ENCODE data around the gene GSE1.

GSE1 gene

GRCh38 chr16:85625053-85625452 lies 11.9 kb downstream of the GSE1 start:
- TF ChIP-seq, protein P1, sequence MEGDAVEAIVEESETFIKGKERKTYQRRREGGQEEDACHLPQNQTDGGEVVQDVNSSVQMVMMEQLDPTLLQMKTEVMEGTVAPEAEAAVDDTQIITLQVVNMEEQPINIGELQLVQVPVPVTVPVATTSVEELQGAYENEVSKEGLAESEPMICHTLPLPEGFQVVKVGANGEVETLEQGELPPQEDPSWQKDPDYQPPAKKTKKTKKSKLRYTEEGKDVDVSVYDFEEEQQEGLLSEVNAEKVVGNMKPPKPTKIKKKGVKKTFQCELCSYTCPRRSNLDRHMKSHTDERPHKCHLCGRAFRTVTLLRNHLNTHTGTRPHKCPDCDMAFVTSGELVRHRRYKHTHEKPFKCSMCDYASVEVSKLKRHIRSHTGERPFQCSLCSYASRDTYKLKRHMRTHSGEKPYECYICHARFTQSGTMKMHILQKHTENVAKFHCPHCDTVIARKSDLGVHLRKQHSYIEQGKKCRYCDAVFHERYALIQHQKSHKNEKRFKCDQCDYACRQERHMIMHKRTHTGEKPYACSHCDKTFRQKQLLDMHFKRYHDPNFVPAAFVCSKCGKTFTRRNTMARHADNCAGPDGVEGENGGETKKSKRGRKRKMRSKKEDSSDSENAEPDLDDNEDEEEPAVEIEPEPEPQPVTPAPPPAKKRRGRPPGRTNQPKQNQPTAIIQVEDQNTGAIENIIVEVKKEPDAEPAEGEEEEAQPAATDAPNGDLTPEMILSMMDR (IDR thresholded peaks at IDR 0.05; ENCODE audit: poor library complexity, severe bottlenecking) = no peak
- peaks cover 7% of the 10 kb centered on the region; the same call in 1 of the 2 replicates for H3K36me3 ChIP-seq (ENCODE audit: low read depth)
- peaks cover 8% of the 10 kb centered on the region for H3K9me3 ChIP-seq (ENCODE audit: severe bottlenecking)
- ATAC-seq (ENCODE audit: low read depth) = no peak
- H3K4me3 ChIP-seq (ENCODE audit: severe bottlenecking) = no peak overlapping the region
- H3K27ac ChIP-seq (ENCODE audit: poor library complexity, severe bottlenecking) = no peak overlapping the region
- no peaks in the 10 kb centered on the region for H3K4me1 ChIP-seq (ENCODE audit: insufficient read depth, poor library complexity, severe bottlenecking)
- no peaks in the 10 kb centered on the region for H3K27me3 ChIP-seq (ENCODE audit: insufficient read depth, poor library complexity, severe bottlenecking)
- DNase-seq (ENCODE audit: low spot score) = no peak

- H3K9me3 ChIP-seq (ENCODE audit: severe bottlenecking) = peaks cover 8% of the 10 kb centered on the region
- no peak overlapping the region for H3K4me3 ChIP-seq (ENCODE audit: severe bottlenecking)
- TF ChIP-seq, protein P1 (IDR thresholded peaks at IDR 0.05; ENCODE audit: poor library complexity, severe bottlenecking) = no peak
- peaks cover 7% of the 10 kb centered on the region; the same call in 1 of the 2 replicates for H3K36me3 ChIP-seq (ENCODE audit: low read depth)
- no peaks in the 10 kb centered on the region for H3K27me3 ChIP-seq (ENCODE audit: insufficient read depth, poor library complexity, severe bottlenecking)
- no peak overlapping the region for H3K27ac ChIP-seq (ENCODE audit: poor library complexity, severe bottlenecking)
- DNase-seq (ENCODE audit: low spot score) (no peak), ATAC-seq (ENCODE audit: low read depth) (no peak)
- no peaks in the 10 kb centered on the region for H3K4me1 ChIP-seq (ENCODE audit: insufficient read depth, poor library complexity, severe bottlenecking)
These were observed 12.5 kb downstream of the GSE1 start for GRCh38 chr16:85625485-85626117.

- no peak overlapping the region for H3K27ac ChIP-seq (ENCODE audit: poor library complexity, severe bottlenecking)
- no peaks in the 10 kb centered on the region for H3K27me3 ChIP-seq (ENCODE audit: insufficient read depth, poor library complexity, severe bottlenecking)
- no peak for ATAC-seq (ENCODE audit: low read depth)
- peaks cover 7% of the 10 kb centered on the region; the same call in 1 of the 2 replicates for H3K36me3 ChIP-seq (ENCODE audit: low read depth)
- H3K4me1 ChIP-seq (ENCODE audit: insufficient read depth, poor library complexity, severe bottlenecking) = no peaks in the 10 kb centered on the region
- DNase-seq (ENCODE audit: low spot score) = no peak
- TF ChIP-seq, protein P1 (IDR thresholded peaks at IDR 0.05; ENCODE audit: poor library complexity, severe bottlenecking) = no peak
- peaks cover 8% of the 10 kb centered on the region for H3K9me3 ChIP-seq (ENCODE audit: severe bottlenecking)
- no peak overlapping the region for H3K4me3 ChIP-seq (ENCODE audit: severe bottlenecking)
These were observed 13.3 kb downstream of the GSE1 start for GRCh38 chr16:85626191-85626981.

DNA sequence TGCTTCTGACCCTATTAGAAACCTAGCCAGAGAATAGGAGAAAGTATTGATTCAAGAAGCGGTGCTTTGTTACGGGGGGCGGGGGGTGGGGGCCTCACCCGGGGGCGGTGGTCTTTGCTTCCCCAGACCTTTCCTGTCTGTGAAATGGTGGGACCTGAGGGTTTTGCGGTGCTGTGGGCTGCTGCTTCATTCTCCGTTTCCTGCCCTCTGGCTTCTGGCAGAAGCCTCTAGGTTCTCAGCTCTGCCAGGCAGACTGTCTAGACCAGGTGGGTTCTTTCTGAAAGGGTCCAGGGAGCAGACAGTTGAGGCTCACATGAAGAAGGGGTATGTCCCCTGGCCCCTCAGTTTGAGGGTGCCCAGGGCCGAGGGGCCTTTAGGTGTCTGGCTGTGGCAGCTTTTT lies 14.0 kb downstream of the GSE1 start:
- no peaks in the 10 kb centered on the region for H3K27me3 ChIP-seq (ENCODE audit: insufficient read depth, poor library complexity, severe bottlenecking)
- TF ChIP-seq, protein P1 (IDR thresholded peaks at IDR 0.05; ENCODE audit: poor library complexity, severe bottlenecking) = no peak
- H3K4me1 ChIP-seq (ENCODE audit: insufficient read depth, poor library complexity, severe bottlenecking) = no peaks in the 10 kb centered on the region
- H3K36me3 ChIP-seq (ENCODE audit: low read depth) = peaks cover 7% of the 10 kb centered on the region; the same call in 1 of the 2 replicates
- no peak overlapping the region for H3K27ac ChIP-seq (ENCODE audit: poor library complexity, severe bottlenecking)
- no peak overlapping the region for H3K4me3 ChIP-seq (ENCODE audit: severe bottlenecking)
- no peak for DNase-seq (ENCODE audit: low spot score)
- ATAC-seq (ENCODE audit: low read depth) = no peak
- H3K9me3 ChIP-seq (ENCODE audit: severe bottlenecking) = peaks cover 8% of the 10 kb centered on the region

Data from RWPE2 (cell line).